Measurements from ENCODE around the gene MINDY3.

- TF ChIP-seq POLR2A (IDR thresholded peaks at IDR 0.05; ENCODE audit: low read depth, low read length) (no peak), POLR2AphosphoS5 (IDR thresholded peaks at IDR 0.05; ENCODE audit: low read depth, low read length) (no peak), PAX5 (IDR thresholded peaks at IDR 0.05; ENCODE audit: insufficient read depth, low read length, severe bottlenecking) (no peak)
These were observed 117.5 kb downstream of the MINDY3 start for GRCh38 chr10:15742836-15743235.
